ENCODE measurements around the gene GNB1L. TPM values are rescaled to one million over a fixed set of nuclear protein-coding genes. Genes with fewer than 3 reads are reported as not detected.

The GNB1L gene
- total RNA-seq, 5 donors from 2014 or later (not counting 1 experiment from before 2014, with no cell fraction given): 4.8 to 13.7 (median 12.9) TPM

- DNase-seq (no peak), ATAC-seq (replicated peaks in 1 of 4) (no peak)
- H3K27ac Mint-ChIP-seq: no peak overlapping the region
- no peak overlapping the region for H3K4me3 Mint-ChIP-seq
- H3K4me1 Mint-ChIP-seq: no peaks in the 10 kb centered on the region
- ChIA-PET POLR2A (no interaction called here), CTCF (no interaction called here)
- Histone ChIP-seq H3K27me3 (replicated peaks in 1 of 2; ENCODE audit: control insufficient read depth in 2 of 2, extremely low read depth in 1 of 2, insufficient read depth in 2 of 2, low read length in 1 of 2) (peaks cover 0 to 3% of the 10 kb centered on the region in 2 experiments), H3K27ac (ENCODE audit: low read length) (no peak overlapping the region), H3K9me3 (no peaks in the 10 kb centered on the region), H3K36me3 (ENCODE audit: control insufficient read depth in 2 of 2, extremely low read depth in 1 of 2, insufficient read depth in 1 of 2, low read length in 1 of 2) (no peaks in the 10 kb centered on the region), H3K4me1 (ENCODE audit: control insufficient read depth in 1 of 2, extremely low read depth in 1 of 2, insufficient read depth in 2 of 2, low read length in 2 of 2) (no peaks in the 10 kb centered on the region), H3K4me3 (ENCODE audit: control insufficient read depth in 1 of 2, extremely low read depth in 1 of 2, low read length in 1 of 2) (no peak overlapping the region)
- no peaks in the 10 kb centered on the region for H3K36me3 Mint-ChIP-seq
- H3K27me3 Mint-ChIP-seq: no peaks in the 10 kb centered on the region
- 75% methylated on average over 29 of the region's 31 CpGs for WGBS (ENCODE audit: insufficient coverage)
- H3K9me3 Mint-ChIP-seq: no peaks in the 10 kb centered on the region
Observed at GRCh38 chr22:19738664-19739447, 115.8 kb downstream of the GNB1L start.

- ChIA-PET POLR2A (no interaction called here), CTCF (no interaction called here)
- no peaks in the 10 kb centered on the region for H3K9me3 Mint-ChIP-seq
- Histone ChIP-seq H3K27ac (ENCODE audit: low read length) (no peak overlapping the region), H3K4me3 (ENCODE audit: control insufficient read depth in 1 of 2, extremely low read depth in 1 of 2, low read length in 1 of 2) (no peak overlapping the region), H3K4me1 (ENCODE audit: control insufficient read depth in 1 of 2, extremely low read depth in 1 of 2, insufficient read depth in 2 of 2, low read length in 2 of 2) (no peaks in the 10 kb centered on the region), H3K9me3 (no peaks in the 10 kb centered on the region), H3K36me3 (ENCODE audit: control insufficient read depth in 2 of 2, extremely low read depth in 1 of 2, insufficient read depth in 1 of 2, low read length in 1 of 2) (no peaks in the 10 kb centered on the region), H3K27me3 (replicated peaks in 1 of 2; ENCODE audit: control insufficient read depth in 2 of 2, extremely low read depth in 1 of 2, insufficient read depth in 2 of 2, low read length in 1 of 2) (peaks cover 0 to 3% of the 10 kb centered on the region in 2 experiments)
- H3K27ac Mint-ChIP-seq: no peak overlapping the region
- no peaks in the 10 kb centered on the region for H3K36me3 Mint-ChIP-seq
- no peaks in the 10 kb centered on the region for H3K4me1 Mint-ChIP-seq
- 88% methylated on average over 6 of the region's 17 CpGs for WGBS (ENCODE audit: insufficient coverage)
- ATAC-seq (replicated peaks in 1 of 4) (no peak), DNase-seq (no peak)
- no peaks in the 10 kb centered on the region for H3K27me3 Mint-ChIP-seq
- H3K4me3 Mint-ChIP-seq: no peak overlapping the region
Observed at GRCh38 chr22:19737846-19738663, 116.6 kb downstream of the GNB1L start.

DNA sequence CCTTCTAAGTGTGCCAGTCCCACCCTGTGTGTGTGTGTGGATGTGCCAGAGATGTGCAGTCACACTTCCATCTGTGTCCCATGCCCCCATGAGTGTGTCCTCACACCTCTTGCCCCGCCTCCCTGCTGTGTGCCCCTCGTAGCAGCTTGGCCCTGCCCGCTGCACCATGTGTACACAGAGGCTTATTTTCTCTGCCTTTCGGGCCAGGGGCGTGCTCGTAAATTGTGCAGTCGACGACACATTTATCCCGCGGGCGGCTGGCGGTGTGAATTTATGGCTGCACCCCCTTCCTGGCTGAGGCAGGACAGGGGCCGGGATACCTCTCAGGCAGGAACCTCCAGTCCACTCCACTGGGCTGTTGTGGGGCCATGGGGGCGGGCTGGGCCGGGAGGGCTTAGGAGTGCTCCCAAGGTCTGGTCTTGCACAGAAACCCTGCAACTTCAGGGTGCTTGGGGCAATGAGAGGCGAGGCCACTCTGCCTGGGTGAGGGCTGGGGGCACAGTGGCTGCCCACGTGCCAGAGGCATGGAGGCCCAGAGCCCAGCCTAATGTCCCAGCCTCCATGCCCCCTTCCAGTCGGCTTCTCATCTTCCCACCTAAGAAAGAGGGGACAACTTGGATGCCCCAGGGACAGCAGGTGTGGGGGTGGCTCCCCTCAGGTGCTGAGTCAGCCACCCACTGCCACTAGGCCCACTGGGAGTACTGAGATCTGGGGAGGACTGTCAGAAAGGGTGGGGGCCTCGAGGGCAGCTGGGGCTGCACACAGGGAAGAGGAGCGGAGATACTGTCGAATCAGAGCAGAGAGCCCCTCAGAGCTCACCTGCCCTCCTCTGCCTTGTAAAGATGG lies 118.8 kb downstream of the GNB1L start:
- DNase-seq (no peak), ATAC-seq (replicated peaks in 1 of 4) (no peak)
- Mint-ChIP-seq H3K27ac (no peak overlapping the region), H3K27me3 (no peaks in the 10 kb centered on the region), H3K4me3 (no peak overlapping the region), H3K36me3 (no peaks in the 10 kb centered on the region), H3K4me1 (peaks cover 0 to under 1% (median 0%) of the 10 kb centered on the region in 3 donors), H3K9me3 (no peaks in the 10 kb centered on the region)
- ChIA-PET POLR2A (no interaction called here), CTCF (no interaction called here)
- Histone ChIP-seq H3K4me1 (ENCODE audit: control insufficient read depth in 1 of 2, extremely low read depth in 1 of 2, insufficient read depth in 2 of 2, low read length in 2 of 2) (peaks cover 0 to 5% of the 10 kb centered on the region in 2 experiments), H3K27me3 (replicated peaks in 1 of 2; ENCODE audit: control insufficient read depth in 2 of 2, extremely low read depth in 1 of 2, insufficient read depth in 2 of 2, low read length in 1 of 2) (peaks cover 0 to 9% of the 10 kb centered on the region in 2 experiments), H3K4me3 (ENCODE audit: control insufficient read depth in 1 of 2, extremely low read depth in 1 of 2, low read length in 1 of 2) (no peak overlapping the region), H3K9me3 (no peaks in the 10 kb centered on the region), H3K36me3 (ENCODE audit: control insufficient read depth in 2 of 2, extremely low read depth in 1 of 2, insufficient read depth in 1 of 2, low read length in 1 of 2) (no peaks in the 10 kb centered on the region), H3K27ac (ENCODE audit: low read length) (no peak overlapping the region)
- WGBS (ENCODE audit: insufficient coverage): 77% methylated on average over 15 of the region's 21 CpGs

- Histone ChIP-seq H3K27ac (ENCODE audit: low read length) (no peak overlapping the region), H3K27me3 (replicated peaks in 1 of 2; ENCODE audit: control insufficient read depth in 2 of 2, extremely low read depth in 1 of 2, insufficient read depth in 2 of 2, low read length in 1 of 2) (peaks cover 0 to 17% of the 10 kb centered on the region in 2 experiments), H3K4me1 (ENCODE audit: control insufficient read depth in 1 of 2, extremely low read depth in 1 of 2, insufficient read depth in 2 of 2, low read length in 2 of 2) (peaks cover 0 to 13% of the 10 kb centered on the region in 2 experiments), H3K9me3 (no peaks in the 10 kb centered on the region), H3K4me3 (ENCODE audit: control insufficient read depth in 1 of 2, extremely low read depth in 1 of 2, low read length in 1 of 2) (no peak overlapping the region), H3K36me3 (ENCODE audit: control insufficient read depth in 2 of 2, extremely low read depth in 1 of 2, insufficient read depth in 1 of 2, low read length in 1 of 2) (no peaks in the 10 kb centered on the region)
- Mint-ChIP-seq H3K36me3 (no peaks in the 10 kb centered on the region), H3K27me3 (peaks cover 0 to 1% of the 10 kb centered on the region in 2 donors), H3K27ac (no peak overlapping the region), H3K9me3 (no peaks in the 10 kb centered on the region), H3K4me1 (peaks cover 2 to 6% (median 3%) of the 10 kb centered on the region in 3 donors), H3K4me3 (no peak overlapping the region)
- ATAC-seq (replicated peaks in 1 of 4) (no peak), DNase-seq (no peak)
- 75% methylated on average over 5 of the region's 5 CpGs for WGBS (ENCODE audit: insufficient coverage)
- ChIA-PET POLR2A (no interaction called here), CTCF (no interaction called here)
Observed at GRCh38 chr22:19734837-19735382, 119.8 kb downstream of the GNB1L start.

GRCh38 chr22:19734163-19734562 lies 120.5 kb downstream of the GNB1L start:
- no peak overlapping the region for H3K27ac ChIP-seq (ENCODE audit: low read length)
- peaks cover 0 to 21% of the 10 kb centered on the region in 2 experiments for H3K27me3 ChIP-seq (replicated peaks in 1 of 2; ENCODE audit: control insufficient read depth in 2 of 2, extremely low read depth in 1 of 2, insufficient read depth in 2 of 2, low read length in 1 of 2)
- no peaks in the 10 kb centered on the region for H3K9me3 ChIP-seq
- CTCF ChIA-PET: no interaction called here
- Mint-ChIP-seq H3K4me3 (no peak overlapping the region), H3K27me3 (peaks cover 0 to 1% of the 10 kb centered on the region in 2 donors), H3K36me3 (no peaks in the 10 kb centered on the region), H3K27ac (no peak overlapping the region), H3K4me1 (peaks cover 2 to 6% (median 3%) of the 10 kb centered on the region in 3 donors), H3K9me3 (no peaks in the 10 kb centered on the region)
- POLR2A ChIA-PET: no interaction called here
- H3K36me3 ChIP-seq (ENCODE audit: control insufficient read depth in 2 of 2, extremely low read depth in 1 of 2, insufficient read depth in 1 of 2, low read length in 1 of 2): no peaks in the 10 kb centered on the region
- ATAC-seq (replicated peaks in 1 of 4) (no peak), DNase-seq (no peak)
- WGBS (ENCODE audit: insufficient coverage): 95% methylated on average over 6 of the region's 7 CpGs
- H3K4me1 ChIP-seq (ENCODE audit: control insufficient read depth in 1 of 2, extremely low read depth in 1 of 2, insufficient read depth in 2 of 2, low read length in 2 of 2): peaks cover 0 to 13% of the 10 kb centered on the region in 2 experiments
- H3K4me3 ChIP-seq (ENCODE audit: control insufficient read depth in 1 of 2, extremely low read depth in 1 of 2, low read length in 1 of 2): no peak overlapping the region

- CTCF ChIA-PET: no interaction called here
Observed at GRCh38 chr22:19733755-19734154, 120.9 kb downstream of the GNB1L start.

More at GRCh38 chr22:19733755-19734154, 120.9 kb downstream of the GNB1L start:
- POLR2A ChIA-PET: no interaction called here
- H3K27me3 ChIP-seq (replicated peaks in 1 of 2; ENCODE audit: control insufficient read depth in 2 of 2, extremely low read depth in 1 of 2, insufficient read depth in 2 of 2, low read length in 1 of 2): peaks cover 0 to 25% of the 10 kb centered on the region in 2 experiments
- peaks cover 0 to 1% of the 10 kb centered on the region in 2 donors for H3K27me3 Mint-ChIP-seq
- H3K4me1 ChIP-seq (ENCODE audit: control insufficient read depth in 1 of 2, extremely low read depth in 1 of 2, insufficient read depth in 2 of 2, low read length in 2 of 2): peaks cover 0 to 13% of the 10 kb centered on the region in 2 experiments
- H3K4me3 ChIP-seq (ENCODE audit: control insufficient read depth in 1 of 2, extremely low read depth in 1 of 2, low read length in 1 of 2): no peak overlapping the region
- H3K4me1 Mint-ChIP-seq: peaks cover 2 to 6% (median 3%) of the 10 kb centered on the region in 3 donors
- ATAC-seq (replicated peaks in 1 of 4) (no peak), DNase-seq (no peak)
- 88% methylated on average over 5 of the region's 5 CpGs for WGBS (ENCODE audit: insufficient coverage)
- no peak overlapping the region for H3K27ac Mint-ChIP-seq
- H3K27ac ChIP-seq (ENCODE audit: low read length): no peak overlapping the region
- no peaks in the 10 kb centered on the region for H3K9me3 ChIP-seq
- no peaks in the 10 kb centered on the region for H3K9me3 Mint-ChIP-seq
- H3K36me3 ChIP-seq (ENCODE audit: control insufficient read depth in 2 of 2, extremely low read depth in 1 of 2, insufficient read depth in 1 of 2, low read length in 1 of 2): no peaks in the 10 kb centered on the region
- H3K36me3 Mint-ChIP-seq: no peaks in the 10 kb centered on the region
- H3K4me3 Mint-ChIP-seq: no peak overlapping the region

All from T-cell (primary cell).